Adrenal gland (tissue), 5 donors: ENCODE results near the gene COL26A1.

Source experiments
- POLR2A ChIP-seq, 2 donors: fragments of 450-650 bp; IDR thresholded peaks; one replicate each; pipeline ENCODE4 v1.6.1; 2017; ENCODE audit warnings: antibody characterized with exemption in 2 of 2, mild to moderate bottlenecking in 2 of 2, moderate library complexity in 1 of 2
- TF ChIP-seq, protein P1 (sequence below), 6 experiments: fragments of 450-650 bp in 4 of 6; fragments of 200-600 bp in 2 of 6; sonication (generic) in 1 of 6; IDR thresholded peaks; 1 replicate in 5 of 6; 2 replicates in 1 of 6; pipeline versions ENCODE4 v1.5.1 to v1.8.0; 2016 to 2021; ENCODE audit warnings: antibody characterized with exemption in 6 of 6, mild to moderate bottlenecking in 2 of 6, moderate library complexity in 1 of 6
- donor health status: DM: no; HTN: no; CAD: no.

- TF ChIP-seq, protein P1, sequence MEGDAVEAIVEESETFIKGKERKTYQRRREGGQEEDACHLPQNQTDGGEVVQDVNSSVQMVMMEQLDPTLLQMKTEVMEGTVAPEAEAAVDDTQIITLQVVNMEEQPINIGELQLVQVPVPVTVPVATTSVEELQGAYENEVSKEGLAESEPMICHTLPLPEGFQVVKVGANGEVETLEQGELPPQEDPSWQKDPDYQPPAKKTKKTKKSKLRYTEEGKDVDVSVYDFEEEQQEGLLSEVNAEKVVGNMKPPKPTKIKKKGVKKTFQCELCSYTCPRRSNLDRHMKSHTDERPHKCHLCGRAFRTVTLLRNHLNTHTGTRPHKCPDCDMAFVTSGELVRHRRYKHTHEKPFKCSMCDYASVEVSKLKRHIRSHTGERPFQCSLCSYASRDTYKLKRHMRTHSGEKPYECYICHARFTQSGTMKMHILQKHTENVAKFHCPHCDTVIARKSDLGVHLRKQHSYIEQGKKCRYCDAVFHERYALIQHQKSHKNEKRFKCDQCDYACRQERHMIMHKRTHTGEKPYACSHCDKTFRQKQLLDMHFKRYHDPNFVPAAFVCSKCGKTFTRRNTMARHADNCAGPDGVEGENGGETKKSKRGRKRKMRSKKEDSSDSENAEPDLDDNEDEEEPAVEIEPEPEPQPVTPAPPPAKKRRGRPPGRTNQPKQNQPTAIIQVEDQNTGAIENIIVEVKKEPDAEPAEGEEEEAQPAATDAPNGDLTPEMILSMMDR (IDR thresholded peaks at IDR 0.05) = no peak
- no peak for TF ChIP-seq POLR2A (IDR thresholded peaks at IDR 0.05)
Measured at GRCh38 chr7:101545441-101546190, 182.9 kb downstream of the COL26A1 start.
